DMS114 treated with DMSO at 0.1 percent for 48 hours (cell line): ENCODE measurements around the gene NCS1.
A peak's percentile ranks its signal among the peaks of the same experiment; 100 is the strongest.
"Not testable (repeated sequence)": the region's sequence is repeated elsewhere in the genome, so short reads cannot be mapped to it uniquely, and the experiment has no call there.

ENCODE experiments used
- DNase-seq: peaks from one replicate; lab custom pipeline; 2025; ENCODE audit not compliant: unreplicated experiment; lab: John Stamatoyannopoulos, UW

NCS1 gene

DNA sequence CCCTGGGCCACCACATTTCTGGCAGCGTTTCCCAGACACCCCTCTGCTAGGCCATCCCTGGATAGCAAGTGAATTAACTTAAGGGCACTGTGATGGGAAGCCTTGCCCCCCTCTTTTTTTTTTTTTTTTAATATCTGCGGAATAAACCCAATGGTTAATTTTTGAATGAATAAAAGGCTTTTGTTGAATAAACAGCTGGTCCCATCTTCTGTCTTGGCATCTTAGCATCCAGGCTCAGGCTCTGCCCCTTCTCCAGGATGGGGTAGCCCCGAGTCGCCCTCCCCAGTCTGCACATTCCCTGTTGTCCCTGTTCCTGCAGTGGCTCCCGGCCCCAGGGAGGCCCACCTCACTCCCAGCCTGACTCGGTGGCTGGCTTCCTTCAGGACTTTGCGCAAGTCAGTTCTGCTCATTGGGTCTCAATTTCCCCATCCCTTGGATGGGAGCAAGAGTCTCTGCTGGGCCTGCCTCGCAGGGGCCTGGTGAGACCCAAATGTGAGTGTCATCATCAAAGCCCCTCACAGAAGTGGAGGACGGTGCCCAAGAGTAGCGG, 64.3 kb downstream of the NCS1 start:
- DNase-seq: no peak

DNA sequence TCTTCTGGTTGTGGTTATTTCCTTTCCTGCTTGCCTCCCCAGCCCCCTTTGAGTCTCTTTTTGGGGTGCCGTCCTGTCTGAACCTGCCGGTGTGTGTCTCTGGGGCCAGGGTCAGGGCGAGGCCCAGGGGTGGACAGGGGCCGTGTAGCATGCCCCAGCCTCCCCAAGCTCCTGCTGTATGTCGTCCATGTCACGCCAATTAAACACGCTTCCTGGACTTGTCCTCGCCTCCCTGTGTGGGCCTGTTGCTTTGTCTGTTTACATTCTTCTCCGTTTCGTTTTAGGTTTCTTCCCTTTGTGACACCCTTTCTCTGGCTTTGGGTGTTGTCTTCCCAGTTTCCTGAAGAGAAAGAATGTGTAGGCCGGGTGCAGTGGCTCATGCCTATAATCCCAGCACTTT, 64.9 kb downstream of the NCS1 start:
- DNase-seq: no peak

DNA sequence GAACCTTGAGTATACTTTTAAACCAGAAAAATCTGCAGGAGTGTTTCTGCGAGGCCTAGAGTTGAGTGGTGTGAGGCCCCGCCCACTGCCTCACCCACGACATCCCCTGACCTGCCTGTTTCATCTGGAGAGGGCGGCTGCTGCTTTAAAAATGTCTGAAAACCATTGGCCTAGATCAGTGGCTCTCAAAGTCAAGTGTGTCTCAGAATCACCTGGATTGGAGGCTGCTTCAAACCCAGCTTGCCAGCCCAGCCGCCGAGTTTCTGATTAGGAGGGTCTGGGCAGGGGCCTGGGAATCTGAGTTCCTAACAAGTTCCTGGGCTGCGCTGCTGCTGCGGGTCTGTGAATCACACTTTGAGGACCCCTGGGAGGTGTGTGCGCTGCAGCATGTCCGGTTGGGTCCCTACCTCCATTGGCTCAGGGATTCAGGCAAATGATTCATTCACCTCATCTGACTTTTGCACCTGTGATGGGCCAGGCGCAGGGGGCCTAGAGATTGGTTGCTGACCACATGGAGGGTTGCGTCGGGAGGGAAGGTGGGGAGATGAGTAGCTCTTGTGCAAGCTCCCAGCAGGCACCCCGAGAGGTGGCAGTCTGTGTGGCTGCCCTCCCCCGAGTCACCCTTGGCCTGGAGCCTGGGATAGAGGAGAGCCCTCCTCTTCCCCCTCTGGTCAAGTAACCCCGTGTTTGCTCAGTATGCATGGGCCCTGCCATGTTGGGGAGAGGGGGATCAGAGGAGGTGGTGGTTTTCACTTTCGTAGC, 65.7 kb downstream of the NCS1 start:
- no peak for DNase-seq

DNA sequence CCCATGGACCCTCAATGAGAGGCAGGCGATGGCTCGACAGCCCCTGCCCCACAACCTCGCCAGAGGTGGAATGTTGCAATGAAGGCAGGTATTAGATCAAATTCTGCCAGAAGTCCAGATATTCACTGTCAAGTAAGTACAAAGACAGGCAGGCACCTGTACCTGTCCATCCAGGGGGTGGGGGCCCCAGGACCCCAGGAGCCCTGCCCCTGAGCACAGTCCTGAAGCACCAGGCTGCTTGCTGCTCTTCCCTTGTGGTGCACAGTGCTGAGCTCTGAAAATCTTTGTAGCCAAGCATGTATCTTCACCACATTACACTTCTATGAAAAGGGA, 67.1 kb downstream of the NCS1 start:
- no peak for DNase-seq

DNA sequence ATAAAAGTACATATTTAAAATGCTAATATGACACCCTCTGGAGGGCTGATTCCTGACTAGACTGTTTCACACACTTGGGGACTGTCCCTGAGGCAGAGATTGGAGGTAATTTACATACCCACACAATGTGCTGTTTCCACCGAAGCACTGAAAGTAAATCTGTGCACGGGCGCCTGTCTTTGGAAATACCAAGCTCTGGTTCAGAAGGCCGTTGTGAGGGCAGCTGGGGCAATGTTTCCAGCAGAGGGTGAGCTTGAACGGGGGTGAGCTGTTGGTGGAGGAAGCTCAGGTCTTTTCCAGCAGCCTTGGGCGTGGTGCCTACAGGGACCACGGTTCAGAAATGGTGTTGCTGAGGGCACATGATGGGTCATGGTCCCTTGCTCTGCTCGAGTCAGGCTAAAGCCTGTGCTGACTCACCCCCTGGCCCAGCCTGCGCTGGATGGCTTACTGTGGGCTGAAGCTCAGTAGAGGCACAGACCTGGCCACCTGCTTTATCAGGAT, 67.6 kb downstream of the NCS1 start:
- DNase-seq: no peak

DNA sequence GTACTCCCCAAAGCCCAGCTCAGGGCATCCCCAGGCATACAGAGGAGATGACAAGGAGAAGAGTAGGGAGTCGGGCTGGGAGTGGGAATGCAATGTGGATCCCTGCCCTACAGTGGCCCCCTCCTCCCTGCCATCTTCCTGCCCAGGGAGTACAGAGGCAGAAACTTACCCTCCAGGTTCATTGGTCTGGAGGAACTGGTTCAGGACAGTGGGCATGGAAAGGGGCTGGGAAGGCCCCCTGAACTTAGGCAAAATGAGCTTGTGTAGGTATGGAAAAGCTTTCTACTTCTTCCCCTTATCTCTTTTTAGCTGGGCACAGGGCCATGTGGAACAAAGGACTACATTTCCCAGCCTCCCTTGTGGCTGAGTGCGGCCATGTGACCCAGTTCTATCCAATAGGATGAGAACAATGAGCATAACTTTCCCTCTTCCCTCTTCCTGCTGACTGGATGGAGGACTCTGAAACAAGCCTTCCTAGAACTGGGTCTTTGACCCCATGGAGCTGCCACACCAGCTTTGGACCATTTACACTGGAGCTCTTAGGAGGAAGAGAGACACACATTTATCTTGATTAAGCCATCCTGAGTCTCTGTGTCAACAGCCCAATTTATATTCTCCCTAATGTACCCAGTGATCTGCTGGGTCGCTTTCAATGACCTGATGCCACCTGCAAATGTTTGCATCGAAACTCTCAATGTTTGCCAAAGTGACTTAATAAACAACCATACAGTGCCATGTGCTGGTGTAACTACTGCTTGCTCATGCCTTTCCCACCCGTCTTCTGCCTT, 68.4 kb downstream of the NCS1 start:
- peak; percentile 55 for DNase-seq

DNA sequence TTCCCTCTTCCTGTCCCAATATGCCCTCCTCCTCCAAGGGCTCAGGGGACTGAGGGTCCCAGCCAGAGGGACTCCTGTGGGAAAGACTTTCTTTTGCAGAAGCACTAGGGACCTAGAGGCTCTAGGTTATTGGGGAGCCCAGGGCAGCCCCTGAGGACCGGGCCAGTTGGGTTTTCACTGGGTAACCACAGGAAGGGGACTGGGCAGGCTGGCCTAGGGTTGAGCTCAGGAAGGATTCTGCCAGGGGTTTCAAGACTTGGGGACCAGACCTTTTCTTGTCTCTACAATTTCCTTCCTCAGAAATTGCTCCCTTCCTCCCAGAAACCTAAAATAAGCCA, 69.0 kb downstream of the NCS1 start:
- no peak for DNase-seq

DNA sequence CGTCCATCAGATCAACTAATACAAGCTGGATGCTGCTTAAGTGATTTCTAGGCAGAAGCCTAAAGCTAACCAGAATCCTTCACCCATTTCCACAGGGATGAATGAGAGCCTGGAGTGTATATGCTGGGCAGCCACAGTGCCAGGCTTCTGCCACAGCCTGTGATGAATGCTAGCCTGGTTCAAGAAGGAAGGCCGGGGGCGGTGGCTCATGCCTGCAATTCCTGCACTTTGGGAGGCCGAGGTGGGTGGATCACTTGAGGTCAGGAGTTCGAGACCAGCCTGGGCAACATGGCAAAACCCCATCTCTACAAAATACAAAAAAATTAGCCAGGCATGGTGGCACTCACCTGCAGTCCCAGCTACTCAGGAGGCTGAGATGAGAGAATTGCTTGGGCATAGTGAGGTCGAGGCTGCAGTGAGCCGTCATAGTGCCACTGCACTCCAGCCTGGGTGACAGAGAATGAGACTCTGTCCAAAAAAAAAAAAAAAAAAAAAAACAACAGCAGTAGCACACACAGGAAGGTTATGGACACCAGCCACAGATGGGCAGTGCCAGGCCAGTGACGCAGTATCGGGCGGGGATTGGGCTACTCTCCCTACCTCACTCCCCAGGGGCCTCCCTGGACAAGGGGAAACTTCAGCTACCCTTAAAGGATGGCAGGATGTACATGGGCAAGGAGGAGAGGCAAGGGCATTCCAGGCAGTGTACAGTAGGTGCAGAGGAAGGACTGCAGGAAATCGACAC, 70.2 kb downstream of the NCS1 start:
- no peak for DNase-seq

DNA sequence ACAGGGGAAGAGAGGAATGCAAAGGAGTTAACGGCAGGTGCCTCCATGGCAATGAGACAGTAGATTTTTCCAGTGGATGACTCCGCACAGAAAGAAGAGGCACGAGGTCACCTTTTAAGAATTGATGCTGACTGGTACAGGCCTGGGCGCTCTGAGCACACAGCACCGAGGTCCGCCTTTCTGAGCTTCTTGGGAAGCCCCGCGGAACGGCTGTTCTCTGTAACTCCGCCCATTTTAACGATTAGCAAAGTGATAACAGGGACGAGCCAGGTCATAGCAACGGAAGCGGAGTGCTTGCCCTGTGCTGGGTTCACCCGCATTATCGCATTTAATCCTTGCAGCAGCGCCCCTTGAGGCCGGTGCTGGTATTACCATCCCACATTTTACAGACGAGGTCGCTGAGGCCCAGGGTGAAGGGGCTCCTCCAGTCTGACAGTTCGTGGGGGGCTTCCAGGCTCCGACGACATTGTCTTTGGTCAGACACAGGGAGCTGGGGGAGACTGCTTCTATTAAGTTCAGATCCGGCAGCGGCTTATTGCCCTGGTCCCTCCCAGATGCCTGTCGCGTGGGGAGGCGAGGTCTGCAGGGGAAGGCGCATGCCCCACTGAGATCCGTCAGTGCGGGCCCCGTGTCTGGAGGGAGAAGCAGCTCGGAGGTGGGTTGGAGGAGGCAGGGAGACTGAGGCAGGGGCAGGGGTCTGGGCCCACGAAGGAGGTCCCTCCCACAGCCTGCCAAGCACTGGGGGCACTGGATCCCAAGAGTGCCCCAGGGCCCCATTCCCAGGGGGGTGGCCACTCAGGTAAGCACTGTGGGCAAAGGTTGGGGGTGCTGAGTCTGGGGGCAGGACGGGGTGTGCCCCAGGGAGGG, 71.0 kb downstream of the NCS1 start:
- DNase-seq: no peak

DNA sequence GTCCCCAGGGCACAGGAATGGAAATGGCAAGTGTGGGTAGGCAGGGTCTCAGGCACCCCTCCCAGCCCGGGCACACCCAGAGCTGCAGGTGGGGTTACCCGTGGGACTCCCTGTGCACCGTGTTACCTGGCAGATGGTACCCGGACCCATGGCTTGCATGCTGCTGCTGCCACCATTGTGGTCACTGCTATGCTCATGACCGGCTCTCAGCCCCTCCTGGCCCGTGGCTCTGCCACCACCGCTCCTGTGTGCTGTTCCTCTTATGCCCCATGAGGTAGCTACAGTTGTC, 71.6 kb downstream of the NCS1 start:
- no peak for DNase-seq

DNA sequence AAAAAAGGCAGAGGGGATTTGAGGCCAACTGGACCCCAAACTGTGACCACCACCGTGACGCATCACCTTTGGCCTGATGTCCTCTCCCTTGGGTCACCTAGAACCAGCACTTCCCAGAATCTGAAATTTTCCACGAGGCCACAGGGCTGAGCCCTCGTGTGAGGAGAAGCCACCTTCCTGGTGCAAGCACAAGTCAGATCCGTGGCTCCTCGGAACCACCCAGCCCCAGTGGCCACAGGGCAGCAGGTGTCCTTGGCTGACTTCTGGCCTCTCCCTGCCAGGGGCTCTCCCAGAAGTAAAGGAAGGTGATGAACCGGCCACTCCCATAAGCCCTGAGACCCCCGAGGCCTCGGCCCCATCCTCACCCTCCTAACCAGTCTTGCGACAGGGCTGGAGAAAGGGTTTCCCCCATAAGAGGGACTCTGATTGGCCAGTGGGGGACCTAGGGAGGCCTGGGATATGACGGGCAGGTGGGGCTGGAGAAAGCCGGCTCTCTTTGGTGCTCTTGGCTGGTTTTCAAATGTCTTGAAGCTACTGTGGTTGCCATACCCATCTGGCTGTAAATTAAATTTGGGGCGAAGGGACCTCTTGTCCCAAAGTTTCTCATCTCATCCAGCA, 72.5 kb downstream of the NCS1 start:
- no peak for DNase-seq

DNA sequence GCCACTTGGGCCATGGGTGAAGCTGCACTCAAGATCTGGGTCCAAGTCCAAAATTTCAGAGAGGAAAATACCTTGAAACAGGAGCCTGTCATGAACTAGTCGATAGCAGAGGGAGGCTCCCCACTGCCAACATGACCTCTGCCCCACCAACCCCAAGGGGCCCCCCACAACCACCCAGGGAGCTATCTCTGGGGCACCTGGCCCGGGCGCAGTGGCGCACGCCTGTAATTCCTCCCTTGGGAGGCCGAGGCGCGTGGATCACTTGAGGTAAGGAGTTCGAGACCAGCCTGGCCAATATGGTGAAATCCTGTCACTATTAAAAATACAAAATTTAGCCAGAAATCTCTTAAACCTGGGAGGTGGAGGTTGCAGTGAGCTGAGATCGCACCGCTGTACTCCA, 73.3 kb downstream of the NCS1 start:
- no peak for DNase-seq

DNA sequence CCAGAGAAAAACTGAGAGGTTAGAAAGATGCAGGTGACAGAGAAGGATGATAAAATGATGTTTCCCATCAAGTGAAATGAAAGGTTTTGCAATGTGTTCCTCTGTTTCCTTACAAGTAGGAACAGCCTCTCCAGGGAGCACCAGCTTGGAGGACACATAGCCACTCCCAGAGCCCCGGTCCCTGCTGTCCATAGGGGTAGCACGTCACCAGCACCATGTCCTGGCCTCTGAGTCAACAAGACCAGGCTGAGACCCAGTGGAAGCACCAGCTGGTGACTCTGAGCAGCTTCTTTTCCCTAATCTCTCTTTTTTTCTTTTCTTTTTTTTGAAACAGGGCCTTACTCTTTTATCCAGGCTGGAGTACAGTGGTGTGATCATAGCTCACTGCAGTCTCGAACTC, 73.9 kb downstream of the NCS1 start:
- DNase-seq: no peak

DNA sequence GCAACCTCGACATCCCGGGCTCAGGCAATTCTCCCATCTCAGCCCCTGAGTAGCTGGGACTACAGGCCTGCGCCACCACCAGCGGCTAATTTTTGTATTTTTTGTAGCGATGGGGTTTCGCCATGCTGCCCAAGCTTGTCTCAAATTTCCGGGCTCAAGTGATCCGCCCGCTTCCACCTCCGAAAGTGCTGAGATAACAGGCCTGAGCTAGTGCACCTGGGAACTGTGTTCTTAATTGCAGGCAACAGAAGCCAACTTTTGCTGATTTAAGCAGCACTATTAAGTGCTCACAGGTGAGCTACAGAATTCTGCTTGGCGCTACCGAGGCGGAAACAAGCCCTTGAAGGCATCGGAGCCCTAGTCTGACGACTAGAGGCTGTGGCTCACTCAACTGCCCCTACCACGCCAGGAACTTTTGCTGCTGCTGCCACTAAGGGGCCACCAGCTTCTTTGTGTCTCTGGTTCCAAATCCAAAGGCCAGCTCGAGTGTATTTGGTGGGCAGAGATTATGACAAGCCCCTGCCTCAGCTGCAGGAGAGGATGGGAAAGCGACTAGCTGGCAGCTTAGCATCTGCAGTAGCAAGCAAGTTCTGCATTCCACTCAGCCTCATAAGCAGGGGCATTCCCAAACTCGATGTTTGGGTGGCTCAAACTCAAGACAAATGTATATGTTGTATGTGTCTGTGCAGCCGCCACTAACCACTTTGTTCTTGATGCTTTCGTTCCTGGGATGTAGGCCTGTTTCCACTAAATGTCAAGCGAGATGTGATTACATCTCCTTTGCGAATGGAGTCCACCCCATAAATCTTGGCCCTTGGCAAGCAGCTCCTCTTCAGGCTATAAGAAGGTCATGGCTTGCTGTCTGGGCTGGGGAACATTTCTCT, 82.8 kb downstream of the NCS1 start:
- DNase-seq: no peak

DNA sequence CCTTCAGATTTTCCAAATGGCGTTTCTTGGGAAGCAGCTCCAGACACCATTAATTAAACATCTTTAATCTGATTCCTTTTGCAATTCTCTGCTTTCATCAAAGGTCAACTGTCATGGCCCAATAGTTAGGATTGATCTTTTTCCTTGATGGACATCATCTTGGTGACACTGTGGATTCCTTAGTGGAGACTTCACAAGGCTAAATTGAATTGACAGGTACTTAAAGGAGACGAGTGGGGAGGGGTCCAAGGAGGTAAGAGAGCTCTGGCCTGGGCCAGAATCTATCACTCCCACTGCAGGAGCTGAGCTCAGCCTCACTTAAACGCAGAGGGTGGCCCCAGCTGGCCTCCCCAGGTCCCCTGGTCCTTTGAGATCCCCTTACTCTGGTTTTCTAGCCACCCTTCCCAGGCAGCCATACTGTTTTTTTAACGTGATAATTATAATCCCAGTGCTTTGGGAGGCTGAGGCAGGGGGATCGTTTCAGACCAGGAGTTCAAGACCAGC, 83.5 kb downstream of the NCS1 start:
- DNase-seq: no peak

DNA sequence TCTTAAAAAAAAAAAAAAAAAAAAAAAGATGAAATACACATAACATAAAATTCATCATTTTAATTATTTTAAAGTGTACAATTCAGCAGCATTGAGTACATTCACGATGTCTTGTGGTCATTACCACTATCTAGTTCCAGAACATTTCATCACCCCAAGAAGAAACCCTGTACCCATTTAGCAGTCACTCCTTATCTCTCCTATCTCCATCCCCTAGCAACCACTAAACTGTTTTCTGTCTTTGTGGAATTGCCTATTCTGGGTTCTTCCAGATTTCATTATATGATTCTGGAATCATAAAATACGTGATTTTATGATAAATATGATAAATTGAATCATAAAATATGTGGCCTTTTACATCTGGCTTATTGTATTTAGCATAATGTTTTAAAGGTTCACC, 84.4 kb downstream of the NCS1 start:
- DNase-seq: no peak

DNA sequence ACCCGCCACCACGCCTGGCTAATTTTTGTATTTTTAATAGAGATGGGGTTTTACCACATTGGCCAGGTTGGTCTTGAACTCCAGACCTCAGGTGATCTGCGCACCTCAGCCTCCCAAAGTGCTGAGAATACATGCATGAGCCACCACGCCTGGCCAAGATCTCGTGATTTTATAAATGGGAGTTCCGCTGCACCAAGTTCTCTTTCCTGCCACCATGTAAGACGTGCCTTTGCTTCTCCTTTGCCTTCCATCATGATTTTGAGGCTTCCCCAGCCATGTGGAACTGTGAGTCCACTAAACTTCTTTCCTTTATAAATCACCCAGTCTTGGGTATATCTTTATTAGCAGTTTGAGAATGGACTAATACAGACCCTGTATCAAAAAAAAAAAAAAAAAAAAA, 85.9 kb downstream of the NCS1 start:
- DNase-seq: not testable (repeated sequence)

DNA sequence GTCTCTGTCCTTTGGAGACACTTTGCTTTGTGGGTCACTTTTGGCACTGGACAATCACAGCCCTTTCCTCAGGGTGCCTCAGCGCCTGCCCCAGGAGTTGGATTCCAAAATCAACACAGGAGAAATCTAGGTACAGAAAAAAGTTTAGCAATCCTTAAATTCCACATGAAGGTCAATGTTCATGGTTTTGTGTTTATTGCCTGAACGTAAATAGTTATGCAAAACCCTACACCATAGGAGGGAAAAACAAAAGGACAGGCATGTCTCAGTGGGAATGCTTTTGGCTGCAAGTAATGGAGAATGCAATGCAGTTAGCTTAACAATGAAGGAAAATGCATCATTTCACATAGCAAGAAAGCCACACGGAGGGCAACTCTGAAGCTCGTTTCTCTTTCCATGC, 86.8 kb downstream of the NCS1 start:
- DNase-seq: no peak
